Raji (cell line): ENCODE results near the gene HSPA6.

Experiments used
- POLR2A ChIP-seq: IDR thresholded peaks from 2 replicates; pipeline ENCODE4 v1.6.1; 2011; ENCODE audit warnings: low read depth, low read length, control low read depth; ENCODE audit not compliant: insufficient read depth

Gene HSPA6

GRCh38 chr1:161499099-161500039, 25.0 kb upstream of the HSPA6 start:
- no peak for TF ChIP-seq POLR2A

- TF ChIP-seq POLR2A = no peak
These were observed 23.1 kb upstream of the HSPA6 start for GRCh38 chr1:161501234-161501633.

GRCh38 chr1:161502181-161502580, 22.2 kb upstream of the HSPA6 start:
- TF ChIP-seq POLR2A = no peak

GRCh38 chr1:161502641-161503393, 21.5 kb upstream of the HSPA6 start:
- TF ChIP-seq POLR2A = no peak

GRCh38 chr1:161503394-161503748, 21.0 kb upstream of the HSPA6 start:
- no peak for TF ChIP-seq POLR2A

GRCh38 chr1:161505686-161506085, 18.7 kb upstream of the HSPA6 start:
- no peak for TF ChIP-seq POLR2A

- no peak for TF ChIP-seq POLR2A
These were observed 17.8 kb upstream of the HSPA6 start for GRCh38 chr1:161506336-161507223.

- TF ChIP-seq POLR2A = no peak
These were observed 13.9 kb upstream of the HSPA6 start for GRCh38 chr1:161510477-161510876.

- no peak for TF ChIP-seq POLR2A
These were observed 13.2 kb upstream of the HSPA6 start for GRCh38 chr1:161511018-161511755.

- TF ChIP-seq POLR2A = no peak
These were observed 12.6 kb upstream of the HSPA6 start for GRCh38 chr1:161511756-161512060.

- no peak for TF ChIP-seq POLR2A
These were observed 7.8 kb downstream of the HSPA6 start for GRCh38 chr1:161531986-161532643.

- TF ChIP-seq POLR2A = no peak
These were observed 25.3 kb downstream of the HSPA6 start, which contains the start of gene FCGR3A for GRCh38 chr1:161549652-161550051. FCGR3A (minus strand) TSS chr1:161549818; CDS start chr1:161549736, 82 bp downstream.
